ENCODE results near the gene TMEM134.

GRCh38 chr11:67441098-67441563 is 27.9 kb downstream of the TMEM134 start:
- TF ChIP-seq, protein P1, sequence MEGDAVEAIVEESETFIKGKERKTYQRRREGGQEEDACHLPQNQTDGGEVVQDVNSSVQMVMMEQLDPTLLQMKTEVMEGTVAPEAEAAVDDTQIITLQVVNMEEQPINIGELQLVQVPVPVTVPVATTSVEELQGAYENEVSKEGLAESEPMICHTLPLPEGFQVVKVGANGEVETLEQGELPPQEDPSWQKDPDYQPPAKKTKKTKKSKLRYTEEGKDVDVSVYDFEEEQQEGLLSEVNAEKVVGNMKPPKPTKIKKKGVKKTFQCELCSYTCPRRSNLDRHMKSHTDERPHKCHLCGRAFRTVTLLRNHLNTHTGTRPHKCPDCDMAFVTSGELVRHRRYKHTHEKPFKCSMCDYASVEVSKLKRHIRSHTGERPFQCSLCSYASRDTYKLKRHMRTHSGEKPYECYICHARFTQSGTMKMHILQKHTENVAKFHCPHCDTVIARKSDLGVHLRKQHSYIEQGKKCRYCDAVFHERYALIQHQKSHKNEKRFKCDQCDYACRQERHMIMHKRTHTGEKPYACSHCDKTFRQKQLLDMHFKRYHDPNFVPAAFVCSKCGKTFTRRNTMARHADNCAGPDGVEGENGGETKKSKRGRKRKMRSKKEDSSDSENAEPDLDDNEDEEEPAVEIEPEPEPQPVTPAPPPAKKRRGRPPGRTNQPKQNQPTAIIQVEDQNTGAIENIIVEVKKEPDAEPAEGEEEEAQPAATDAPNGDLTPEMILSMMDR (IDR thresholded peaks at IDR 0.05) = no peak
- no peak for TF ChIP-seq POLR2A (IDR thresholded peaks at IDR 0.05)

Data from sigmoid colon (tissue), 3 donors.